Epithelial cell of esophagus (primary cell): Measurements from ENCODE around the gene EIF5B.
A peak's percentile ranks its signal among the peaks of the same experiment; 100 is the strongest.

Experiments used
- DNase-seq: peaks from one replicate; pipeline ENCODE4 v3.0.0; 2010; ENCODE audit warnings: low read depth
- H3K4me3 ChIP-seq: 2 replicates; pipeline ENCODE4 v1.5.1; 2011; ENCODE audit warnings: mild to moderate bottlenecking, low read length, control low read depth
- TF ChIP-seq, protein P1 (sequence below): IDR thresholded peaks from 2 replicates; pipeline ENCODE4 v1.5.1; 2011; ENCODE audit warnings: low read depth, mild to moderate bottlenecking, low read length, control low read depth, inconsistent platforms; ENCODE audit not compliant: insufficient read depth; ENCODE audit errors: missing control alignments

The EIF5B gene

GRCh38 chr2:99425022-99425421 is 87.8 kb downstream of the EIF5B start:
- DNase-seq = peak; percentile 81
- TF ChIP-seq, protein P1, sequence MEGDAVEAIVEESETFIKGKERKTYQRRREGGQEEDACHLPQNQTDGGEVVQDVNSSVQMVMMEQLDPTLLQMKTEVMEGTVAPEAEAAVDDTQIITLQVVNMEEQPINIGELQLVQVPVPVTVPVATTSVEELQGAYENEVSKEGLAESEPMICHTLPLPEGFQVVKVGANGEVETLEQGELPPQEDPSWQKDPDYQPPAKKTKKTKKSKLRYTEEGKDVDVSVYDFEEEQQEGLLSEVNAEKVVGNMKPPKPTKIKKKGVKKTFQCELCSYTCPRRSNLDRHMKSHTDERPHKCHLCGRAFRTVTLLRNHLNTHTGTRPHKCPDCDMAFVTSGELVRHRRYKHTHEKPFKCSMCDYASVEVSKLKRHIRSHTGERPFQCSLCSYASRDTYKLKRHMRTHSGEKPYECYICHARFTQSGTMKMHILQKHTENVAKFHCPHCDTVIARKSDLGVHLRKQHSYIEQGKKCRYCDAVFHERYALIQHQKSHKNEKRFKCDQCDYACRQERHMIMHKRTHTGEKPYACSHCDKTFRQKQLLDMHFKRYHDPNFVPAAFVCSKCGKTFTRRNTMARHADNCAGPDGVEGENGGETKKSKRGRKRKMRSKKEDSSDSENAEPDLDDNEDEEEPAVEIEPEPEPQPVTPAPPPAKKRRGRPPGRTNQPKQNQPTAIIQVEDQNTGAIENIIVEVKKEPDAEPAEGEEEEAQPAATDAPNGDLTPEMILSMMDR = no peak
- H3K4me3 ChIP-seq = no peak overlapping the region

GRCh38 chr2:99430614-99431291 is 93.6 kb downstream of the EIF5B start:
- TF ChIP-seq, protein P1 = no peak
- DNase-seq = no peak

GRCh38 chr2:99431587-99432275 is 94.5 kb downstream of the EIF5B start:
- no peak for DNase-seq
- TF ChIP-seq, protein P1 = no peak
- no peak overlapping the region for H3K4me3 ChIP-seq

More at GRCh38 chr2:99430614-99431291, 93.6 kb downstream of the EIF5B start:
- H3K4me3 ChIP-seq = no peak overlapping the region

- DNase-seq = no peak
- TF ChIP-seq, protein P1 = no peak
- H3K4me3 ChIP-seq = no peak overlapping the region
Observed at GRCh38 chr2:99433340-99433739, 96.2 kb downstream of the EIF5B start.

- TF ChIP-seq, protein P1 = no peak
- no peak for DNase-seq
- no peak overlapping the region for H3K4me3 ChIP-seq
Observed at GRCh38 chr2:99436874-99437273, 99.7 kb downstream of the EIF5B start.

- TF ChIP-seq, protein P1 = no peak
- DNase-seq = no peak
- no peak overlapping the region for H3K4me3 ChIP-seq
Observed at GRCh38 chr2:99439971-99440505, 102.8 kb downstream of the EIF5B start.

GRCh38 chr2:99442837-99443236 is 105.6 kb downstream of the EIF5B start:
- no peak overlapping the region for H3K4me3 ChIP-seq
- peak; percentile 50 for DNase-seq
- TF ChIP-seq, protein P1 = peak; percentile 46
